Measurements from ENCODE around the gene ZMYND11. TPM values are rescaled to one million over a fixed set of nuclear protein-coding genes. Genes with fewer than 3 reads are reported as not detected.

Gene ZMYND11
- 16.7 TPM for total RNA-seq

- peak; percentile 57 to 78 (median 74) for DNase-seq (ENCODE audit: low read depth in 2 of 3, low spot score in 2 of 3)
These were observed at the start of gene ZMYND11 for GRCh38 chr10:135132-135600. ZMYND11 (plus strand) TSS chr10:135455; CDS start chr10:180013, 44,558 bp downstream.

GRCh38 chr10:86031-86430 lies 49.2 kb upstream of the ZMYND11 start:
- DNase-seq (ENCODE audit: low read depth in 2 of 3, low spot score in 2 of 3), result no peak

- DNase-seq (ENCODE audit: low read depth in 2 of 3, low spot score in 2 of 3), result peak in 2 of 3 donors; percentile 33 to 38
These were observed 47.8 kb upstream of the ZMYND11 start for GRCh38 chr10:87177-88080.

GRCh38 chr10:88253-88652 lies 47.0 kb upstream of the ZMYND11 start:
- no peak for DNase-seq (ENCODE audit: low read depth in 2 of 3, low spot score in 2 of 3)

GRCh38 chr10:89248-89647 lies 46.0 kb upstream of the ZMYND11 start:
- no peak for DNase-seq (ENCODE audit: low read depth in 2 of 3, low spot score in 2 of 3)

- DNase-seq (ENCODE audit: low read depth in 2 of 3, low spot score in 2 of 3), result no peak
These were observed 45.1 kb upstream of the ZMYND11 start for GRCh38 chr10:90161-90560.

- no peak for DNase-seq (ENCODE audit: low read depth in 2 of 3, low spot score in 2 of 3)
These were observed 43.9 kb upstream of the ZMYND11 start for GRCh38 chr10:91313-91712.

GRCh38 chr10:92153-92552 lies 43.1 kb upstream of the ZMYND11 start:
- no peak for DNase-seq (ENCODE audit: low read depth in 2 of 3, low spot score in 2 of 3)

GRCh38 chr10:92846-93245 lies 42.4 kb upstream of the ZMYND11 start:
- no peak for DNase-seq (ENCODE audit: low read depth in 2 of 3, low spot score in 2 of 3)

- DNase-seq (ENCODE audit: low read depth in 2 of 3, low spot score in 2 of 3), result no peak
These were observed 40.6 kb upstream of the ZMYND11 start for GRCh38 chr10:94613-95012.

- DNase-seq (ENCODE audit: low read depth in 2 of 3, low spot score in 2 of 3), result no peak
These were observed 39.7 kb upstream of the ZMYND11 start for GRCh38 chr10:95356-96115.

GRCh38 chr10:96466-96865 lies 38.8 kb upstream of the ZMYND11 start:
- no peak for DNase-seq (ENCODE audit: low read depth in 2 of 3, low spot score in 2 of 3)

- DNase-seq (ENCODE audit: low read depth in 2 of 3, low spot score in 2 of 3), result no peak
These were observed 30.8 kb upstream of the ZMYND11 start for GRCh38 chr10:104416-104815.

- DNase-seq (ENCODE audit: low read depth in 2 of 3, low spot score in 2 of 3), result no peak
These were observed 30.2 kb upstream of the ZMYND11 start for GRCh38 chr10:104862-105565.

GRCh38 chr10:105806-106205 lies 29.4 kb upstream of the ZMYND11 start:
- no peak for DNase-seq (ENCODE audit: low read depth in 2 of 3, low spot score in 2 of 3)

GRCh38 chr10:106740-107139 lies 28.5 kb upstream of the ZMYND11 start:
- no peak for DNase-seq (ENCODE audit: low read depth in 2 of 3, low spot score in 2 of 3)

- no peak for DNase-seq (ENCODE audit: low read depth in 2 of 3, low spot score in 2 of 3)
These were observed 23.0 kb upstream of the ZMYND11 start for GRCh38 chr10:112246-112645.

GRCh38 chr10:124874-125273 lies 10.4 kb upstream of the ZMYND11 start:
- no peak for DNase-seq (ENCODE audit: low read depth in 2 of 3, low spot score in 2 of 3)

- DNase-seq (ENCODE audit: low read depth in 2 of 3, low spot score in 2 of 3), result peak in 2 of 3 donors; percentile 74 to 85
These were observed 7.4 kb upstream of the ZMYND11 start for GRCh38 chr10:127612-128432.

GRCh38 chr10:129810-130209 lies 5.4 kb upstream of the ZMYND11 start:
- DNase-seq (ENCODE audit: low read depth in 2 of 3, low spot score in 2 of 3), result peak in 1 of 3 donors; percentile 3
